Osteoblast (primary cell): ENCODE measurements around the gene SLC24A4. TPM values are rescaled to one million over a fixed set of nuclear protein-coding genes. Genes with fewer than 3 reads are reported as not detected.

Experiments used
- DNase-seq: peaks from one replicate; pipeline ENCODE4 v3.0.0; 2011; ENCODE audit warnings: low spot score, mixed read lengths; ENCODE audit not compliant: insufficient read length; ENCODE audit errors: missing footprints
- H2AFZ ChIP-seq: 2 replicates; pipeline ENCODE4 v1.6.0; 2011; ENCODE audit warnings: mild to moderate bottlenecking, low read length
- H3K27ac ChIP-seq: 2 replicates; pipeline ENCODE4 v1.5.1; 2011; ENCODE audit warnings: mild to moderate bottlenecking, low read depth, low read length, moderate library complexity
- H3K27me3 ChIP-seq: 2 replicates; pipeline ENCODE4 v1.6.0; 2012; ENCODE audit warnings: mild to moderate bottlenecking, control low read depth, inconsistent platforms, low read length, moderate library complexity; ENCODE audit not compliant: insufficient read depth
- H3K36me3 ChIP-seq: 2 replicates; pipeline ENCODE4 v1.5.1; 2011; ENCODE audit warnings: mild to moderate bottlenecking, low read length, control low read depth, moderate library complexity; ENCODE audit not compliant: insufficient read depth
- H3K4me1 ChIP-seq: 2 replicates; pipeline ENCODE4 v1.5.1; 2011; ENCODE audit warnings: mild to moderate bottlenecking, low read length, control low read depth, moderate library complexity; ENCODE audit not compliant: insufficient read depth
- H3K4me2 ChIP-seq: 2 replicates; pipeline ENCODE4 v1.6.0; 2011; ENCODE audit warnings: mild to moderate bottlenecking, low read length; ENCODE audit not compliant: insufficient read depth
- H3K4me3 ChIP-seq: fragments of 200-600 bp; sonication (generic); 3 replicates; pipeline ENCODE4 v1.5.1; 2012; ENCODE audit warnings: mild to moderate bottlenecking, low read length, inconsistent platforms; ENCODE audit not compliant: insufficient read depth
- H3K79me2 ChIP-seq: 2 replicates; pipeline ENCODE4 v1.6.0; 2012; ENCODE audit warnings: mild to moderate bottlenecking, low read length, control low read depth, inconsistent platforms; ENCODE audit not compliant: insufficient read depth
- H3K9me3 ChIP-seq: 2 replicates; pipeline ENCODE4 v1.5.1; 2011; ENCODE audit warnings: low read depth, low read length, control low read depth
- H4K20me1 ChIP-seq: 2 replicates; pipeline ENCODE4 v1.6.0; 2012; ENCODE audit warnings: mild to moderate bottlenecking, low read length, control low read depth; ENCODE audit not compliant: insufficient read depth
- total RNA-seq: library from RNA; depleted of rRNA; stranded (reverse); fragments of >200 nt; gene quantifications from 2 replicates; pipeline ENCODE4 v1.2.3, GENCODE V29; 2012
- TF ChIP-seq, protein P1 (sequence below): IDR thresholded peaks from 2 replicates; pipeline ENCODE4 v1.5.1; 2011; ENCODE audit warnings: mild to moderate bottlenecking, low read depth, low read length, moderate library complexity; ENCODE audit errors: extremely low read depth

Gene SLC24A4
- total RNA-seq, 1 donor: under 0.01 TPM

DNA sequence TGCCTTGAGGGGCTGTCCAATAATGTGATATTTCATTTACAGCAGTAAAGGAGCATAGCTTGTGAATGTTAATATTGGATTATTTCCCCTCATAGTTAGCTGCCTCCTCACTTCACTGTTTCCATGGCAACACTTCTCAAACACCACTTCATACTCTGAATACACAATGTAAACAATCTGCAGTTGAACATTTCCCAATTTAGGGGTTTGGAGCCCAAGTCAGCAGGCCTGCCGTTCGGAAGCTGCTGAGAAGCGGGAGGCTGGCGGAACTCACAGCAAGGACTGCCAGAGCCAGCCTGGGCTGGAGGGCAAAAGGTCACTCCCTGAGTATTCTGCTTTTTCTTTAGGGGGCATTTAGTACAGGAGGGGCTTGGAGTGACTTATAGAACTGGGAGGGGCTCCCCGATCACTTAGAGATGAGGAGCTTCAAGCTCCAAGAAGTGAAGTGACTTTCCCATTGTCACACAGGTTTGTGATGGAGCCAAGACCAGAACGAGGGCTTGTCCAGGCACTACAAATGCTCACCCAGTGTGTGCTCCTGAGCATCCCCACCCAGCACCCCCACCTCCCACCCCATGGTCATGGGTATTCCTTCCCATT, 12.1 kb upstream of the SLC24A4 start:
- H3K4me2 ChIP-seq: no peak overlapping the region
- no peak for DNase-seq
- peaks cover 4% of the 10 kb centered on the region for H3K27me3 ChIP-seq

DNA sequence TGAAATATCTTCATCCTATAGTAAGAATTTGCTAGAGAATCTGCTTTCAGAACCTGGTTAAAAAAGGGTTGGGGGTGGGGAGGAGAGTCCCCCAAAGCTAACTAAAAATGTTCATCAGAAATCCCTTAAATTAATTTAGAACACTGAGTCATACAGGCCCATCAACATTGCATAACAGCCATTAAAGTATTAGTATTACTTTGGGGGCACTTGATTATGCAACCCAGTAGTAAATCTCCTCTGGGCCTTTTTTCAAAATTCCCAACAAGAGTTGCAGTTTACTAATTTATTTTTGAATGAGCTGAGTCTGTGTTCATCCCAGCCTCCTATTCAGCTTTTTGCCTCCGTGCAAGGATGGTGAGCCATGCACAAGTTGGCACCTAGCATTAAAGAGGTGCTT, 8.8 kb upstream of the SLC24A4 start:
- Histone ChIP-seq H3K4me2 (no peak overlapping the region), H3K27me3 (no peaks in the 10 kb centered on the region), H3K79me2 (no peaks in the 10 kb centered on the region), H3K36me3 (no peaks in the 10 kb centered on the region), H3K4me3 (no peak overlapping the region), H3K9me3 (no peaks in the 10 kb centered on the region), H4K20me1 (no peaks in the 10 kb centered on the region), H2AFZ (no peak overlapping the region), H3K27ac (no peak overlapping the region), H3K4me1 (peaks cover 9% of the 10 kb centered on the region)
- no peak for DNase-seq
- TF ChIP-seq, protein P1, sequence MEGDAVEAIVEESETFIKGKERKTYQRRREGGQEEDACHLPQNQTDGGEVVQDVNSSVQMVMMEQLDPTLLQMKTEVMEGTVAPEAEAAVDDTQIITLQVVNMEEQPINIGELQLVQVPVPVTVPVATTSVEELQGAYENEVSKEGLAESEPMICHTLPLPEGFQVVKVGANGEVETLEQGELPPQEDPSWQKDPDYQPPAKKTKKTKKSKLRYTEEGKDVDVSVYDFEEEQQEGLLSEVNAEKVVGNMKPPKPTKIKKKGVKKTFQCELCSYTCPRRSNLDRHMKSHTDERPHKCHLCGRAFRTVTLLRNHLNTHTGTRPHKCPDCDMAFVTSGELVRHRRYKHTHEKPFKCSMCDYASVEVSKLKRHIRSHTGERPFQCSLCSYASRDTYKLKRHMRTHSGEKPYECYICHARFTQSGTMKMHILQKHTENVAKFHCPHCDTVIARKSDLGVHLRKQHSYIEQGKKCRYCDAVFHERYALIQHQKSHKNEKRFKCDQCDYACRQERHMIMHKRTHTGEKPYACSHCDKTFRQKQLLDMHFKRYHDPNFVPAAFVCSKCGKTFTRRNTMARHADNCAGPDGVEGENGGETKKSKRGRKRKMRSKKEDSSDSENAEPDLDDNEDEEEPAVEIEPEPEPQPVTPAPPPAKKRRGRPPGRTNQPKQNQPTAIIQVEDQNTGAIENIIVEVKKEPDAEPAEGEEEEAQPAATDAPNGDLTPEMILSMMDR: no peak

More for the DNA sequence above, 12.1 kb upstream of the SLC24A4 start:
- no peaks in the 10 kb centered on the region for H3K79me2 ChIP-seq
- H3K9me3 ChIP-seq: no peaks in the 10 kb centered on the region
- no peaks in the 10 kb centered on the region for H3K4me1 ChIP-seq
- TF ChIP-seq, protein P1: no peak
- no peak overlapping the region for H2AFZ ChIP-seq
- no peak overlapping the region for H3K4me3 ChIP-seq
- H3K27ac ChIP-seq: no peak overlapping the region
- no peaks in the 10 kb centered on the region for H4K20me1 ChIP-seq
- H3K36me3 ChIP-seq: no peaks in the 10 kb centered on the region

DNA sequence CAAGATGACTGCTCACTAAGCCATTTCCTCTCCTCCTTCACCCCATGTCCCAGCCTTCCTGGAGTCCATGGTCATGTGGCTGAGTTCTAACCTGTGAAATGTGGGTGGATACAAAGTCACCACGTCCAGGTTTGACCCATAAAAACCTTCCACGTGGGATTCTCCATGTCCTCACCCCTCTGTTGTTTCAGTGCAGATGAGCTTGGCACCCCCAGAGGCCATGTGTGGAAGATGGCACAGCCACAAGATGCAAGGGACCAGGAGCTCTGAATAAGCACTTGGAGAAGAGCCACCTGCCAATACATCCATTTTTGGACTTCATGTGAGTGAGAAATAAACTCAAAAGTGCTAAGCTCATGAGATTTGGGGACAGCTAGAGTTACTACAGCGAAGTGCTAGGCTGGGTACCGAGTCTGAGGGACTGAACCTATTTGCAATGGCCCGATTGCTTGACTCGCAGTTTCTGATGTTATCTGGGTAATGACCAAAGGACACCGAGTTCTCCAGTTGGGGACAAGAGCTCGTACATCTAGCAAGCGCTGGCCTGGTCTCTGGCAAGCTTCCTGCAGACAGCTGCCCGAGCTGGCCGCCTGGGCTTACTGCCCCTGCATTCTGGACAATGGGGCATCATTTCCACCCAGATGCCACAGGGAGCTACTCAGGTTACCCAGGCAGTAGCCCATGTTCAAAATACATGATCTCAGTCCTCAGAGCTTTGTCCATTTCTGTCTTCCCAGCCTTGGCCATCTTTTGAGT, 7.7 kb upstream of the SLC24A4 start:
- H3K27me3 ChIP-seq: peaks cover 4% of the 10 kb centered on the region
- H3K79me2 ChIP-seq: no peaks in the 10 kb centered on the region
- H3K4me3 ChIP-seq: no peak overlapping the region
- TF ChIP-seq, protein P1: no peak
- H3K4me2 ChIP-seq: no peak overlapping the region
- DNase-seq: no peak
- no peaks in the 10 kb centered on the region for H4K20me1 ChIP-seq
- no peak overlapping the region for H3K27ac ChIP-seq
- no peaks in the 10 kb centered on the region for H3K36me3 ChIP-seq
- no peaks in the 10 kb centered on the region for H3K9me3 ChIP-seq
- no peak overlapping the region for H2AFZ ChIP-seq
- H3K4me1 ChIP-seq: peaks cover 9% of the 10 kb centered on the region

DNA sequence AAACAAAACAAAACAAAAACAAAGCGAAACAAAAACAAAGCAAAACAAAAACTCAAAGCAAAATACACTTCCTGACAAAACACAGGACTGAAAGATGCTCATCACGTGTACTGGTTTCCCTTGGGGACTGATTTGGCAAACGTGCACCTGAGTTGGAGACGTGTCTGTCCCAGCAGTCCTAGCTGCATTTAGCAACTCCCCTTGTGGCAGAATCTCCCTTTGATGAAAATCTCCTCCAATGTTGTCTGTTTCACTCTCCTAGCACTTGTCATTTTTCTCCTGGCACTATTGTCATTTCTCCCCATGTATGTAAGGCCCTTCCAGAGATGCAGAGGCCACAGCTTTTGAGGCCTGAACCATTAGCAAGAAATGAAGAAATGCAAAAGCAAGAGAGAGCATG, 6.8 kb upstream of the SLC24A4 start:
- H3K36me3 ChIP-seq: no peaks in the 10 kb centered on the region
- H3K27me3 ChIP-seq: peaks cover 13% of the 10 kb centered on the region
- no peak overlapping the region for H3K4me3 ChIP-seq
- no peaks in the 10 kb centered on the region for H3K79me2 ChIP-seq
- TF ChIP-seq, protein P1: no peak
- no peak overlapping the region for H2AFZ ChIP-seq
- H3K27ac ChIP-seq: no peak overlapping the region
- H4K20me1 ChIP-seq: no peaks in the 10 kb centered on the region
- H3K4me2 ChIP-seq: no peak overlapping the region
- no peak for DNase-seq
- peaks cover 9% of the 10 kb centered on the region for H3K4me1 ChIP-seq
- H3K9me3 ChIP-seq: no peaks in the 10 kb centered on the region
